Left hindlimb (tissue), 1 donor: ENCODE data around the gene PCDH12.
A peak's percentile ranks its signal among the peaks of the same experiment; 100 is the strongest.

ENCODE experiments used
- DNase-seq: peaks from one replicate; pipeline ENCODE4 v3.0.0-alpha.2; 2018

Gene PCDH12

DNA sequence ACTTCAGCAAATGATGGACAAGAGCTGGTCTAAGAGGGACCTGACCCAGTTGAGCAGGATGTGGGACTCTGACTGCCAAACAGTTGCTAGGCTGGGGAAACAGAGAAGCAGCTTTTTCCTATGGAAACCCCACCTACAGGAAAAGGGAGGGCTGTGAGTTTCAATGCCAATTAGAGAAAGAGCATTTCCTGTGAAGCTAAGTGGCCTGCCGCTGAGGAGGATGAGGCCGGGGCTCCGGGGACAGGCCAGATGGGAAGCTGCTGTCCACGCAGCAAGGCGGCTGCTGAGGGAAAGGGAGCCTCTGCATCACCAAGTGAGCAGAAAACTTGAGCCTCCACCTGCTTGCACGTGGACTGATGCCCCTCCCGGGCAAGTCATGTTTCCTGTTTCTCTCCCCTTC lies at the start of gene PCDH12:
TSS of gene PCDH12 (minus strand) at position 90 of the 400 bp plus-strand sequence. CDS start 351 bp downstream, outside the sequence.
- DNase-seq: peak; percentile 75

DNA sequence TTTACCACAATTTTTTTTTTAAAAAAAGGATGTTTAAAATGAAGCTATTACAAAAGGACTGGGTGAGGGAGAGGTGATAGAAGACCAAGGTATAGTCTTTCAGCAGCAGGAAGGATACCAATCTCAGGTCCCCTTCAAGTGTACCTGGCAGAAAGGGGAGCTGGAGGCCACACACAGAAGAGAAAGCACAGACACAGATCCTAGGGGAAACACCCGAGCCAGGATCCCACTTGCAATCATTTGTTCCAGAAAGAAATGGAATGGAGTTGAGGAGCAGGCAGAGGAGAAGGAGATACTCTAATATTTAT lies 49.2 kb upstream of the PCDH12 start:
- DNase-seq: no peak

DNA sequence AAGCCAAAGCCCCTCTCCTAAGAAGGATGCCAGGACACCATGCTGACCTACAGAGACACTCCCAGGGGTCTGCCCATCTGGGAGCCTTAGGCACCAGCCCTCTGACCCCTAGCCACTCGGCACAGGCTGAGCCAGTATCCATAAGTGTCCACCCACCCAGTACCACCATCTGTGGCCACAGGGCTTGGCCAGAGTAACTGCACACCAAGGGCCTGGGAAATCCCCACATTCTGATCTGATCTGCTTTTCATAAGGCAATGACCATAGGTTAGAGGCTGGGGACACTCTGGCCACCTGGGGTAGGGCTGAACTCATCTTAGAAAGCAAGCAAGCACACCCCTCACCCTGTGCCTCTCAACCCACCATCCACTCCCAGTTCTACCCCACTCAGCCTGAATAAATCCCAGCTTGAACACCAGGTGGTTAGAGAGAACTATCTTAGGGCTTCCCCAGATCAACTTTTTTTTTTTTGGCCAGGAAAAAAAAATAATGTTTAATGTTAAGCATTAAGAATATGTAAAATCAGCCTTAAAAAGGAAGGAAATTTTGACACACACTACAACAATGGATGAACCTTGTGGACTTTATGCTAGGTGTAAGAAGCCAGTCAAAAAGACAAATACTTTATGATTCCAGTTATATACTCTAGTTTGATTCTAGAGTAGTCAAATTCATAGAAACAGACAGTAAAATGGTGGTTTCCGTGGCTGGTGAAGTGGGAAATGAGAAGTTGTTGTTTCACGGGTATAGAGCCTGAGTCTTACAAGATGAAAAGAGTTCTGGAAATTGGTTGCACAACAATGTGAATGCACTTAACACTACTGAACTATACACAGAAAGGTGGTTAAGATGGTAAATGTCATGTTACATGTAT lies 48.6 kb upstream of the PCDH12 start:
- DNase-seq: no peak

DNA sequence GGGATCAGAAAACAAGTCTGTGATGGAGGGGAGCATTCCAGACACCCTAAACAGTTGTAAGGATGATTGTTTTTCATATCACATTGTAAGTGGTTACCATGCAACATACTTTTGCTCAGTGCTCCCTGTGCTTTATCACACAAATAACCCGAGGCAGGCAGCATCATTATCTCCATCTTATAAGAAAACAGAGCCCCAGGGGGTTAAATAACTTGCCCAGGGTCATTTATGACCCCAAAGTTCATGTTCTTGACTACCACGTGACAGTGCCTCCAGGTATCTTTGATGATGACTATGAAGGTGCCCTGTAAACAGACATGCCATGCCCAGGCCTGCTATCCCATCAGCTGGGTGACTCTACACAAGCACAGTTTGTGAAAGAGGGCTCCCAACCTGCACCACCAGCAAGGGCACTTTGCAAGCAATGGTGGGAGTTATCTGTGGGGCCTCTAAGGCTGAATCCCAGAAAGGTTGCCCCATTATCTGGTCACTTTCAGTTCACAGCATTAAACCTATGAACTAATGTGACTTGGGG lies 45.3 kb upstream of the PCDH12 start:
- no peak for DNase-seq

DNA sequence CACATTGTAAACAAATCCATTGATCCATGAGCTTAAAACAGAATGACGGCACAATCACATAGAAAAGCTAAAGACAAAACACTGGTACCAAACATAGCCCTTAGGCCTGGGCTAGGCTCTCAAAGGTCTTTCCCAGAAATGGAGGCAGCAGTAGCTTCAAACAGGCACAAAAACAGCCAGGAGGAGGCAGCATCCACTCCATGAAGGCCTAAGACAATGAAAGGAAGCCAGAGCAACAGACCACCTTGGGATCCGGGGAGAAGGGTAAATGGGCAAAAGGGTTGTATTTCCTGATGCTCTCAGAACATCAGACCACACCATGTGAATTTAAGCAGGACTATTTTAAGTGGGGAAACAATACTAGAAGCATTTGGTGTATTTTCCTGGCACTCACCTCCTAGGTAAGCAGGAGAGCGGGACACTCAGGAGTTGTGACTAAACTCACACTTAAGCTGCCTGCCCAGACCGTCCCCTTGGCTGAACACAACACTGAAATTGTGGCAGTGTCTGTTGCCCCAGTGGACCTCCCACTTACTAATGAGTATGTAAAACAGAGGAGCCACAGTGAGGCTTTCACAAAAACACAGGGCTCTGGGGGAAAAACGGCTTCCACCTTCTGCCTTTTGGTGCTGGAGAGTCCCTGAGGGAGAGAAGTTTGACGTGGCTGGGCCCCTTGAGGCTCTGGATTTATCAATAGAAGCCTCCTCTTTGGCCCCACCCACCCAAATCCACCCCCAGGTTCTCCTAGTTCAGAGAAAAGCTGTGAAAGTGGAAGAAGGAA lies 42.9 kb upstream of the PCDH12 start:
- no peak for DNase-seq

DNA sequence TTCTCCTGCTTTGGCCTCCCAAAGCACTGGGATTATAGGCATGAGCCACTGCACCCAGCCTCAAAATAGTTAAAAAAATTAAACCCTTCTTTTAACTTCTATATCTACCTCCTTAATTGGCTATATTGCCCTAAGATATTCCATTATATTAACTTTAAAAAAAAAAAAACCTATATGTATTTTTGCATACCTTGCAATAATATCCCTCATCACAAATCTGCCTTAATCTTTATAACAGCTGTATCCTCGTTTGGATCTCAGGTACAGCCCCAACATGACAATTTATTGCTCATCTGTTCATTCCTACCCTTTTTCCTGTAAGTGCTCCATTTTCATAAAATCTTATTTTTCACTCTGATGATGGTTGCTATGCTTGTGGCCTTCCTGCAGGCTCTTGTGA lies 42.2 kb upstream of the PCDH12 start:
- no peak for DNase-seq

DNA sequence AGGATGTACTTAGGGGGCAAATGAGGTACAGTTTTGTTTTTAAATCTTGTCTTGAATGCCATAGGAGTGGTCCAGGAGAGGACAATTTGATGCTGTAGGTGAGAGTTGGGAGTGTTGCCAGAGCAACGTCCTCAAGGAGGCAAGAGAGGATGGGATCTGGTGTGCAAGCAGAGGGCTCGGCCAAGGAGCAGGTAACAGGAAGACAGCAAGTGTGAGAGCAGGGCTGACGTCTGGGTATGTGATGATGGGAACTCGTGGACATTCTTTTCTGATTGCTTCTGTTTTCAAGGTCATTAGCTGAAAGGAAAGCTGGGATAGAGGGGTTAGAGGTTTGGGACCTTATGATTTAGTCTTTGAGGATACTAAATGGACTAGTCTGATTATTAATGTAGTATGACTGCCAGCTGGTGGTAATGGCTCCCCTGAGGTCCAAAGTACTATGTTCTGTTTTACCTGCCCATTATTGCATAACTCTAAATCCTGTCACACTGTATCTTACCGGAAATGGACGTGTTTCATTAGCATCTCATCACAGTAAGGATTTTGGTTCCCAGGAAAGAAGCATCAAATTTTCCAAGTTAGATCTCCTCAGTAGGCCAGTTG lies 39.5 kb upstream of the PCDH12 start:
- no peak for DNase-seq

DNA sequence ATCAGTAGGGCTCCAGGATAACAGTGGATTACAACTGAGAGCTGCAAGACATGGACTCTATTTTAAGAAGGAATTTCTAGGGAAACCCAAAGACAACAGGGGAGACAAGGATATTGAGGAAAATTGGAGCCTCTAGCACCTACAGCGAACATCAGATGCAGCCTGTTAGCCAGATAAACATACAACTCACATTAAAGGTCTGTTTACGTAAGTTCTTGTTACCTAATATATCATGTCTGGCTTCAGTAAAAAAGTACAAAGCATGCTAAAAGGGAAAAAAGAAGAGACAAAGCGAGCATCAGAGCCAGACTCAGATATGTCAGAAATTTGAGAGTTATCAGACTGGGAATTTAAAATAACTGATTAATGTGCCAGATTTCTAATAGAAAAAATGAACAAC lies 37.7 kb upstream of the PCDH12 start:
- DNase-seq: no peak

DNA sequence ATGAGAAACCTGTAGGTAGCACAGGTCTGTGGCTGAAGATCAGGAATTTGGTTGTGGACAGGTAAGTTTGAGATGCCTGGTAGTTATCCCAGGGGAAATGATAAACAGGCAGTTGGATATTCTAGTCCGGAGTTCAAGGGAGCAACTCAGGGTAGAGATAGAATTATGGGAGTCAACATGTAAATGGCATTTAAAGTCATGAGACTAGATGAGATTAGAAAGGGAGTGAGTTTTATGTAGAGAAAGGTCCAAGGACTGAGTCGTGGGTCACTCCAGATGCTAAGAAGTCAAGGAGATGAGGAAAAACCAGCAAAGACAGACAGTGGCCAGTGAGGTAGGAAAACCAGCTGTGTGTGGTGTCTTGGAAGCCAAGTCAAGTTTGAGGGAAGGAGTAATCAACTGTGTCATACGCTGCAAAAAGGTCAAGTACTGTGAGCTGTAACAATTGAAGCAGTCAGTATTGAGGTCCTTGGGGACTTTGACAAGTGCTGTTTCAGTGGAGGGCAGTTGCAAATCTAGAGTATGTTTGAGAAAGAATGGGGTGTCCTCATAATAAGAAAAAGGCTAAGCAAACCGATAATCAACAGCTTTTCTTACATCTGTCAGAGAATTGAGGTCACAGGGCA lies 36.6 kb upstream of the PCDH12 start:
- DNase-seq: no peak

DNA sequence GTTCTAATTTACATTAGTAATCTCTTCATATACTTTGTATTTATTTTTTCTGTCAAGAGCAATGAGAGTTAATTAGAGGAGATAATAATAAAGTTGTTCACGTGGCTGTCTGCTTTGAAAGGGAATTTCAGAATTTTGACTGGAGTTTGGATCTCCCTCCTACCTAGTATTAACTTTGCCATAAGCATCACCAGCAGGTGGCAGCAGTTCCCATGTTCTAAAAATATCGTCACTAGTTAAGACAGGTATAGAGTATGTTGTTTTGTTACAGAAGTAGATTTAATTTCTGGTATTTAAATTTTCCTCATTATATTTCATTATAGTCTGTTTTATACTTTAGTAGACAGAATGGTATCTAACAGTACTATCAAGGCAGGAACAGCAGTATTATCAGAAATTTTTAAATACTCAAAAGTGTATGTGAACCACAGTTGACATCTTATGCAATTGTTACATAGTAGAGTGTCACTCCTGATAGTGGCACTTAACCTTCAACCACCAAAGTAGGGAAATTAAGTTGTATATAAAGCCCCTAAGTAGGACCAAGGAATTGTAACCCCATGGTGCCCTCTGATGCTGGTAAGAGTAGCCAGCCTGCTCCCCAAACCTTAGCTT lies 34.5 kb upstream of the PCDH12 start:
- peak; percentile 67 for DNase-seq

DNA sequence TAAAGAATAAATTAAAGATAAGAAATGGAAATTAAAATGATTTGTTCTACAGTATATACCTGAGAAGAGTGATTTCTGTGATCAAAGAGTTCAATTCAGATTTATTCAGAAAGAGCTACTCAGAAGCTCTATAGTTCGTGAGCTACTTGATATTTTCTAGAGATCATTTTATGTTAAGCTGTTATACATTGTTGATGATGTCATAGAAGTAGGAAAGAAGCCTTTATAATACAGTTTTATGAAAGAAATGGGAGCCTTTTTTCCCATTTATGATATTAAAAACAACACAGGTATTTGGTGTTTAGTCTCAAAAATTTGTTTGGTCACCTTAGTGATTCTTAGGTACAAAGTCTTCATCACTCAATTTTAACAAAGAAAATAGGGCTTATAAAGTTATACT lies 31.7 kb upstream of the PCDH12 start:
- DNase-seq: no peak

DNA sequence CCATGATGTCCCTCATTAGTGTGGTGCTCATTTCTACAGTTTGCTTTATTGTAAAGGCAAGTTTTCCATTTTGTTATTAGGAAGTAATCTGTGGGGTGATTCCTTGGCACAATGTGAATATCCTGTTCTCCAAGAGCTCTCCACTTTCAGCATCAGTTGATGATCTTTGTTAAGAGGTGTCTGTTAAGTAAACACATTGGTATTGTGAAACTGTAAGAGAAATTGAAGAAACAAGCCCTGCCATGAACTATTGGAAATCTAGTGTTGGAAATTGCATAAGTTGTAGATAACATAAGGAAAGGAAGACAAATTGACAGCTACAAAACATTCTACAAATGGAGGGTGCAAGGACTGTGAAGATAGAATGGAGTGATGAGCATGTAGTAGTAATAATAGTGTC lies 28.1 kb upstream of the PCDH12 start:
- no peak for DNase-seq

DNA sequence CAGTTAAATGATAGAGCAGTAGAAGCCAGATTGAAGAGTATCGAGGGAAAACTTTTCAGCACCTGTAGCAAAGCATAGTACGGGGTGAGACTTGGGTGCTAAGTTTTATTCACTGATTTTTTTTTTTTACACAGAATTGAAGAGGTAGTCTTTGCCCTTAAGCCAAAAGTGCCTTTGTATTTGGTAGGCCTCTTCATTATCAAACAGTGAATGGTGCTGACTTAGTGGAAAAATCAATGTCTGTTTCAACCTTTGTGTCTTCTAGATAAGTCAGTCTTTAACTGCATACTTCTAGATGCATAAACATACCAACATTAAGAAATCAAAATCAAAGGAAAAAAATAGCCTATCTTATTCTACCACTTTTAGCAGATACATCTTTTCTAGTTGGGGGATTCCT lies 24.6 kb upstream of the PCDH12 start:
- DNase-seq: no peak

DNA sequence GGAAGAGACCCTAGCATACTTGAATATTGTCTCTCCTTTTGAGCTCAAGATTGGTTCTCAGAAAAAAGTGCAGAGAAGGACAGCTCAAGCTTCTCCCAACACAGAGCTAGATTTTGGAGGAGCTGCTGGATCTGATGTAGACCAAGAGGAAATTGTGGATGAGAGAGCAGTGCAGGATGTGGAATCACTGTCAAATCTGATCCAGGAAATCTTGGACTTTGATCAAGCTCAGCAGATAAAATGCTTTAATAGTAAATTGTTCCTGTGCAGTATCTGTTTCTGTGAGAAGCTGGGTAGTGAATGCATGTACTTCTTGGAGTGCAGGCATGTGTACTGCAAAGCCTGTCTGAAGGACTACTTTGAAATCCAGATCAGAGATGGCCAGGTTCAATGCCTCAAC lies 20.4 kb upstream of the PCDH12 start:
- DNase-seq: no peak

DNA sequence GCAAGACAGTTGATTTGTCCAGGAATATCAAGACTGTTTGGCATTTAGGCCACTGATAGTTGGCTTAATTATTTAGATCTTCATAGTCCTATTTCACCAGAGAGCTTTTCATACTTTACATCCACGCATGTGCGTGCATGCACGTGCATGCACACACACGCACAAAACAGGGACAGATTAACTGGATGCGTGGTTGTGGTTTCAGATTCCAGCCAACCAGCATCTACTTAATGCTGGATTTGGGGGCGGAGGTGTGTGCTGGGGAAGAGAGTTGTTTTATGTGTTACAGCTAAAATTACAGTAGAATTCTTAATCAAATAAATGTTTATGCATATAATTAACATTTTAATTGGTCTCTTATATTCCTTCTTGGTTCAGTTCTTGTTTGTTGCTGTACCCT lies 18.2 kb upstream of the PCDH12 start:
- no peak for DNase-seq

DNA sequence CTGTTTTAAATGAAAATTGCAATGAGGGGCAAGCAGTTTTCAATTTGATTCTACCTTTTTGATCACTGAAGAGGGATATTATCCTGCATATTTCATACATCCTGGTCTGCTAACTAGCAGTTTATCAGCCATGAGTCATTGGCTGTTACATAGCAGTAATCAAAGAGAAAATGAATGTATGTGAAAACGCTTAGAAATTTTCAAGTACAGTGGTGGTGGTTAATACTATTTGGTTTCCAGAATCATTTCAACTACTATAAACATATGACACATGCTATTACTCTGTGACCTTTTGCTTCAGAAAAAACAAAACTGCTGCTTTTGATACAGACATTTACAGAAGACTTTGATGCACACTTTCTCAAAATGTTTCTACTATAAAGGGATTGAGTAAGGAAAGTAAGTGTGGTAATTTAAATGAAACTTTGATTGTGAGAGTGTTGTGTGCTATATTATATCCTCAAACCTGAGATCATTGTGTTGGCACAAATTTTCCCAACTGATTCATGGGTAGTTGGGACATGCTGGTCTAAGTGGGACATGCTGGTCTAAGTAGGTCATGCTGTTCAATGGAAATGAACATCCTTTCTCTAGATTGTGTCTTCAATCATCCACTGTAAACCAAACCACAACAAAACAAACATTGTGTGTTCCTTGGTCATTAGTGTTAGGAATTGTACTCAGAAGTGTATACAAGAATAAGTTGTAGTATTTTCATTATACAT lies 16.0 kb upstream of the PCDH12 start:
- DNase-seq: no peak

DNA sequence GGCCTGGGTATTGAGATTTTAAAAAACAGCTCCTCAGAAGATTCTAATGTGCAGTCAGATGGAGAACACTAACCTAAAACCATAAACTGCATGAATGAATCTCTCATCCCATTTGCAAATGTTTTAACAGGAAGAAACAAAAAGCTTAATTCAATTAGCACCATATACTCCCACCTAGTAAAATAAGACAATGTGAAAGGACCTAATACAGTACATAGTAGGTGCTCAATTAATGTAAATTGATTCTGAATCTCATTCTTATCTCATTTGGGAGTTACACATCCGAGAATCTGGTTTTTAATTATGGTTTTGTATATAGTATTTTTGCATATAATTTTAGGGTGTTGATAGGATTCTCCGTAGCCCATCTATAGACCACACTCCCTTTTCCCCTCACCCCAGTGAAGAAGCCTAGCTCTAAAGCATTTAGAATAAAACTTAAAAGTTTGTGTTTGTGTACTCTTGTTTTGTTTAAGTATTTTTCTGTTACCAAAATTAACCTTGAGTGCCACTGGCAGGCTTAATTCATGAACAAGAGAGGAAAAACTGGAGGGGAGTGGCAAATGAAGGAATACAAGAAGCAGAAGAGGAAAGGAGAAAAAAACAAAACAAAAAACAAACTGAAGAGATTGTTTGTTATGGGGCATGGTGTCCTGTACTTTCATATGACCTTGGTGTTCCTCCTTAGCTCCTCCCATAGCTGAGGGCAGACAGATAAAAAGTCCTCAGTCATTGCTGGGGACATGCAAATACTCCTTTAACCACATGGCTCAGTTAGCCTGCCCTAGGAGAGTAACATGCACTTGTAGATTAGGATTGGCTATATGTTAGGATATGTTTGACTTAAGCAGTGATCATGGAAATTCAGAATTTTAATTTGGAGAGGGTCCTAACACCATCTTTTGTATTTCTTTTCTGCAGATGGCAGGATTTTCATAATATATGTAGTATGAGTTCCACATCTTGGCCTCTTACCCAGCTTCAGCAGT lies 12.1 kb upstream of the PCDH12 start:
- no peak for DNase-seq

DNA sequence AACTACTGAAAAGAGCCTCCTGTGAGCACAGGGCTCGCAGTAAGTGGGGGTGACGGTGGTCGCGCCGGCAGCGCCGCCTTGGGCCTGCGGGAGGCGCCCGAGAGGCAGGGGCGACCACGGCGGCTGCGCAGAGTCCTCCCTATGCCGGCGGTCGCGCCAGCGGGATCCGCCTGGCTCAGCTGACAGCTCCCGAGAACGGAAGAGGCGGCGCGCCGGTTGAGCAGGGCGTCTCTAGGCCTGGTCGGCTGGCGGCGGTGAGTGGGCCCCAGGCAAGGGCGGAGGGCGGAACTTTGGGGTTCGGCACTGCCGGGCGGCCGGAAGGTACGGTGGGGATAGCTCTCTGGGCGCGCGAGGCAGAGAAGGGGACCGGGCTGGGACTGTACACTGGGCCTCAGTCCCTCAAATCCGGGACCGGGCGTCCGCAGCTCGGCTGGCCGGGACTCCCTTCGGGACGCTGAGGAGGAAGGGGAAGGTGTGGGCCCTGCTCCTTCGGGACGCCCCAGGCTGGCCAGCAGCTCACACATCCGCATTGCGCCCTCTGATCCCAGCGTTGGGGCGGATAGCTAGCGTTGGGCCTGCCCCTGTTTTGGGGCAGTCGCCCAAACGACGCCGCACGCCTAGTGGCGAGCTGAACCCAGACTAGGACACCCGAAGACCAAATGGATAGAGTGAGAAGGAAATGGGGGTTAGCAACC lies 11.1 kb upstream of the PCDH12 start, which contains the start of gene RNF14:
TSS of gene RNF14 (plus strand) at position 192 of the 695 bp plus-strand sequence. CDS start 4,484 bp downstream, outside the sequence.
- DNase-seq: peak; percentile 96

DNA sequence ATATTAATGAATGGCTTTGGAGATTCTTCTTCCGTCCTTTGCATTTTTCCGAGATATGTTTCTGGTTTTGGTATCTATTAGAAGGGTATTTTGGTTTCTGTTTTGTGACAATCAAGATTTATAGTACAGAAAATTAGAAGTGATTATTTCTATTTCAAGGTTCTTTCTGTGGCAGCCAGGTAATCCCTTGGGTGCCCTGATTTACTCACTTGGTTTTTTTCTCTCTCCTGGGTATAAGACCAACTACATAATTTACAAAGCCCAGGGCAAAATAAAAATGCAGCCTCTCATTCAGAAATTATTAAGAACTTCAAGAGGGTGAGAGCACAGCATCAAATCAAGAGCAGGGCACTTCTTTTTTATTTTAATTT lies 8.9 kb upstream of the PCDH12 start:
- no peak for DNase-seq
